ENCODE results near the gene ESR1.

ESR1 gene

DNA sequence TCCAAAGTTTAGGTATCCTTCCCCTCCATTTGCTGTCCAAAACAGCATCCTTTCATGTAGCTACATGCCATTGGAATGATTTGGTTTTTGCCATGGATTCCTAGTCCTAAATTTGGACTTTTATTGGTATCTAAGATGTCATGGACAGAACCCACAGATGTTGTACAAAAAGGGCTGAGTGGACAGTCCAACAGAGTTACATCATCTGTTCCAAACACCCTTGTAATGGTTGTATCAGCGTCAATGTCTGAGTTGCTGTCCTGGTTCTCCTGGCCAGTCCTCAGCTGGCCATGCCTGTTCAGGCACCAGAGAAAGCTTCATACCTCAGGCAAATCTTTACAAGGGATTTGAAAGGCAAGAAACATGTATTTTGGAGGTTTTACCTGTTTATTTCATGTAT lies 191.3 kb downstream of the ESR1 start:
- no peak overlapping the region for H3K18ac ChIP-seq (ENCODE audit: low read length)
- H2BK5ac ChIP-seq (ENCODE audit: low read length), result no peak overlapping the region
- no peak overlapping the region for H3K4me3 ChIP-seq (ENCODE audit: low read length)
- H3K4me2 ChIP-seq (ENCODE audit: low read length), result no peak overlapping the region
- H3K27me3 ChIP-seq (ENCODE audit: insufficient read depth, low read length, poor library complexity), result no peaks in the 10 kb centered on the region
- H4K5ac ChIP-seq (ENCODE audit: low read length), result no peak overlapping the region
- H3K4me1 ChIP-seq (ENCODE audit: control insufficient read depth, low read depth, low read length), result no peaks in the 10 kb centered on the region
- no peak for DNase-seq
- no peak overlapping the region for H3K27ac ChIP-seq (ENCODE audit: low read depth, low read length)
- no peak overlapping the region for H2AK5ac ChIP-seq (ENCODE audit: low read length)
- H3K4ac ChIP-seq (ENCODE audit: low read depth, low read length), result no peak overlapping the region
- WGBS (ENCODE audit: extremely low coverage, insufficient coverage, low lambda C conversion rate), result no CpG with 5 or more reads among the region's 1 CpG
- H3K56ac ChIP-seq (ENCODE audit: low read length), result no peak overlapping the region
- no peaks in the 10 kb centered on the region for H3K79me2 ChIP-seq (ENCODE audit: control insufficient read depth, insufficient read depth, low read length)
- no peak overlapping the region for H3K9ac ChIP-seq (ENCODE audit: low read length)
- H3K79me1 ChIP-seq (ENCODE audit: low read length), result no peaks in the 10 kb centered on the region
- no peak overlapping the region for H2BK120ac ChIP-seq (ENCODE audit: low read depth, low read length)
- H3K23ac ChIP-seq (ENCODE audit: low read length), result no peak overlapping the region
- H2BK15ac ChIP-seq (replicated peaks; ENCODE audit: low read depth), result no peak overlapping the region
- no peak overlapping the region for H4K8ac ChIP-seq (ENCODE audit: low read depth, low read length)
- no peaks in the 10 kb centered on the region for H3K36me3 ChIP-seq (ENCODE audit: control insufficient read depth, insufficient read depth, low read length)

DNA sequence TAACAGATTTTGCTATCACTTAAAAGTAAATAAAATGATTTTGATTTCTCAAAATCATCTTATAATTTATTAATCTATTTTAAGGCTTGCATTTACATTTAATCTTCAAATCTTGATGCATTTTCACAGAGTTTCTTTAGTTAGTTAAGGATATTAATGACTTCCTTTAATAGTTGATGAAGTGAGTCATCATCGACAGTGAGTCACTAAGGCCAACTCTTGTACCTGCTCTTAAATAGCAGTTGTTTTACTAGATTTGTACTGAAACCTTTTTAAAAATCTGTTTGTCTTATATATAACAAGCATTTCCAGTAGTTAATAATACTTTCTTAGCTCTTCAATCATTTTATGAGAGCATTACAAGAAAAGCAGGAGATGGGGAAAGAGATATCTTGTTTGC lies 191.7 kb downstream of the ESR1 start:
- H3K4me2 ChIP-seq (ENCODE audit: low read length), result no peak overlapping the region
- no peak overlapping the region for H3K23ac ChIP-seq (ENCODE audit: low read length)
- H4K5ac ChIP-seq (ENCODE audit: low read length), result no peak overlapping the region
- H2BK5ac ChIP-seq (ENCODE audit: low read length), result no peak overlapping the region
- H3K18ac ChIP-seq (ENCODE audit: low read length), result no peak overlapping the region
- H3K4me1 ChIP-seq (ENCODE audit: control insufficient read depth, low read depth, low read length), result no peaks in the 10 kb centered on the region
- no peak overlapping the region for H4K8ac ChIP-seq (ENCODE audit: low read depth, low read length)
- no peaks in the 10 kb centered on the region for H3K27me3 ChIP-seq (ENCODE audit: insufficient read depth, low read length, poor library complexity)
- H2BK15ac ChIP-seq (replicated peaks; ENCODE audit: low read depth), result no peak overlapping the region
- no peak overlapping the region for H3K27ac ChIP-seq (ENCODE audit: low read depth, low read length)
- H3K4ac ChIP-seq (ENCODE audit: low read depth, low read length), result no peak overlapping the region
- DNase-seq, result no peak
- H3K79me2 ChIP-seq (ENCODE audit: control insufficient read depth, insufficient read depth, low read length), result no peaks in the 10 kb centered on the region
- no peak overlapping the region for H2AK5ac ChIP-seq (ENCODE audit: low read length)
- H3K36me3 ChIP-seq (ENCODE audit: control insufficient read depth, insufficient read depth, low read length), result no peaks in the 10 kb centered on the region
- H3K4me3 ChIP-seq (ENCODE audit: low read length), result no peak overlapping the region
- no peak overlapping the region for H3K56ac ChIP-seq (ENCODE audit: low read length)
- no CpG with 5 or more reads among the region's 1 CpG for WGBS (ENCODE audit: extremely low coverage, insufficient coverage, low lambda C conversion rate)
- no peak overlapping the region for H3K9ac ChIP-seq (ENCODE audit: low read length)
- no peaks in the 10 kb centered on the region for H3K79me1 ChIP-seq (ENCODE audit: low read length)
- H2BK120ac ChIP-seq (ENCODE audit: low read depth, low read length), result no peak overlapping the region

DNA sequence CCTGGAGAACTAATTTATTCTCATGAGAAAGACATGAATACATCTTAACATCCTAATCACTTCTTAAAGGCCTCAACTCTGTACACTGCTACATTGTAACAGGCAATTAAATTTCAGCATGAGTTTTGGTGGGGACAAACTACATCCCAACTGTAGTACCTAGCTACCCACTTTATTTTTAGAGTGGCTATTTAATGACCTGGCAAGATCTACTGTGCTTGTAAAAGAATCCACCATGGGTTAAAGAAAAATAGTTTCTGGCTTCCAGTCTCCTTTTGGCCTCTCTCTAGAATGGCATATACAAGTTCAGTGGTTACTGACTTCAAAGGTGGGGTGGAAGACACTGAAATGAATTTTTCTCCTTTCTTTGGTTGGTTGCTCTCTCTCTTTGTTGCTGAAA lies 193.9 kb downstream of the ESR1 start:
- H3K4me1 ChIP-seq (ENCODE audit: control insufficient read depth, low read depth, low read length), result no peaks in the 10 kb centered on the region
- H4K5ac ChIP-seq (ENCODE audit: low read length), result no peak overlapping the region
- no peak for DNase-seq
- no peak overlapping the region for H3K56ac ChIP-seq (ENCODE audit: low read length)
- H2BK15ac ChIP-seq (replicated peaks; ENCODE audit: low read depth), result no peak overlapping the region
- H3K4ac ChIP-seq (ENCODE audit: low read depth, low read length), result no peak overlapping the region
- no peak overlapping the region for H3K27ac ChIP-seq (ENCODE audit: low read depth, low read length)
- H3K4me3 ChIP-seq (ENCODE audit: low read length), result no peak overlapping the region
- no peak overlapping the region for H4K8ac ChIP-seq (ENCODE audit: low read depth, low read length)
- no peak overlapping the region for H3K23ac ChIP-seq (ENCODE audit: low read length)
- no peaks in the 10 kb centered on the region for H3K79me1 ChIP-seq (ENCODE audit: low read length)
- no peaks in the 10 kb centered on the region for H3K36me3 ChIP-seq (ENCODE audit: control insufficient read depth, insufficient read depth, low read length)
- H2AK5ac ChIP-seq (ENCODE audit: low read length), result no peak overlapping the region
- H3K27me3 ChIP-seq (ENCODE audit: insufficient read depth, low read length, poor library complexity), result no peaks in the 10 kb centered on the region
- no peak overlapping the region for H3K18ac ChIP-seq (ENCODE audit: low read length)
- no peak overlapping the region for H3K4me2 ChIP-seq (ENCODE audit: low read length)
- H2BK5ac ChIP-seq (ENCODE audit: low read length), result no peak overlapping the region
- H3K9ac ChIP-seq (ENCODE audit: low read length), result no peak overlapping the region
- no peak overlapping the region for H2BK120ac ChIP-seq (ENCODE audit: low read depth, low read length)
- no peaks in the 10 kb centered on the region for H3K79me2 ChIP-seq (ENCODE audit: control insufficient read depth, insufficient read depth, low read length)

- Histone ChIP-seq H3K4ac (ENCODE audit: low read depth, low read length) (no peak overlapping the region), H3K27ac (ENCODE audit: low read depth, low read length) (no peak overlapping the region), H3K56ac (ENCODE audit: low read length) (no peak overlapping the region), H3K36me3 (ENCODE audit: control insufficient read depth, insufficient read depth, low read length) (no peaks in the 10 kb centered on the region), H3K27me3 (ENCODE audit: insufficient read depth, low read length, poor library complexity) (no peaks in the 10 kb centered on the region), H3K4me1 (ENCODE audit: control insufficient read depth, low read depth, low read length) (no peaks in the 10 kb centered on the region), H2BK120ac (ENCODE audit: low read depth, low read length) (no peak overlapping the region), H3K79me2 (ENCODE audit: control insufficient read depth, insufficient read depth, low read length) (no peaks in the 10 kb centered on the region), H2BK15ac (replicated peaks; ENCODE audit: low read depth) (no peak overlapping the region), H4K5ac (ENCODE audit: low read length) (no peak overlapping the region), H3K4me3 (ENCODE audit: low read length) (no peak overlapping the region), H3K23ac (ENCODE audit: low read length) (no peak overlapping the region), H3K4me2 (ENCODE audit: low read length) (no peak overlapping the region), H3K18ac (ENCODE audit: low read length) (no peak overlapping the region), H3K9ac (ENCODE audit: low read length) (no peak overlapping the region), H4K8ac (ENCODE audit: low read depth, low read length) (no peak overlapping the region), H3K79me1 (ENCODE audit: low read length) (no peaks in the 10 kb centered on the region), H2AK5ac (ENCODE audit: low read length) (no peak overlapping the region), H2BK5ac (ENCODE audit: low read length) (no peak overlapping the region)
- no peak for DNase-seq
- no CpG with 5 or more reads among the region's 6 CpGs for WGBS (ENCODE audit: extremely low coverage, insufficient coverage, low lambda C conversion rate)
These were observed 194.8 kb downstream of the ESR1 start for GRCh38 chr6:152002306-152002705.

GRCh38 chr6:152004036-152004566 lies 196.6 kb downstream of the ESR1 start:
- DNase-seq, result no peak
- no peak overlapping the region for H3K27ac ChIP-seq (ENCODE audit: low read depth, low read length)
- H2BK120ac ChIP-seq (ENCODE audit: low read depth, low read length), result no peak overlapping the region
- no peaks in the 10 kb centered on the region for H3K36me3 ChIP-seq (ENCODE audit: control insufficient read depth, insufficient read depth, low read length)
- H3K4ac ChIP-seq (ENCODE audit: low read depth, low read length), result no peak overlapping the region
- WGBS (ENCODE audit: extremely low coverage, insufficient coverage, low lambda C conversion rate), result no CpG with 5 or more reads among the region's 1 CpG
- H3K27me3 ChIP-seq (ENCODE audit: insufficient read depth, low read length, poor library complexity), result no peaks in the 10 kb centered on the region
- H4K5ac ChIP-seq (ENCODE audit: low read length), result no peak overlapping the region
- no peak overlapping the region for H3K9ac ChIP-seq (ENCODE audit: low read length)
- H3K23ac ChIP-seq (ENCODE audit: low read length), result no peak overlapping the region
- H3K4me2 ChIP-seq (ENCODE audit: low read length), result no peak overlapping the region
- H4K8ac ChIP-seq (ENCODE audit: low read depth, low read length), result no peak overlapping the region
- no peak overlapping the region for H2BK15ac ChIP-seq (replicated peaks; ENCODE audit: low read depth)
- H2BK5ac ChIP-seq (ENCODE audit: low read length), result no peak overlapping the region
- no peaks in the 10 kb centered on the region for H3K79me2 ChIP-seq (ENCODE audit: control insufficient read depth, insufficient read depth, low read length)
- H3K79me1 ChIP-seq (ENCODE audit: low read length), result no peaks in the 10 kb centered on the region
- H3K4me3 ChIP-seq (ENCODE audit: low read length), result no peak overlapping the region
- H3K4me1 ChIP-seq (ENCODE audit: control insufficient read depth, low read depth, low read length), result no peaks in the 10 kb centered on the region
- no peak overlapping the region for H3K56ac ChIP-seq (ENCODE audit: low read length)
- no peak overlapping the region for H2AK5ac ChIP-seq (ENCODE audit: low read length)
- H3K18ac ChIP-seq (ENCODE audit: low read length), result no peak overlapping the region

DNA sequence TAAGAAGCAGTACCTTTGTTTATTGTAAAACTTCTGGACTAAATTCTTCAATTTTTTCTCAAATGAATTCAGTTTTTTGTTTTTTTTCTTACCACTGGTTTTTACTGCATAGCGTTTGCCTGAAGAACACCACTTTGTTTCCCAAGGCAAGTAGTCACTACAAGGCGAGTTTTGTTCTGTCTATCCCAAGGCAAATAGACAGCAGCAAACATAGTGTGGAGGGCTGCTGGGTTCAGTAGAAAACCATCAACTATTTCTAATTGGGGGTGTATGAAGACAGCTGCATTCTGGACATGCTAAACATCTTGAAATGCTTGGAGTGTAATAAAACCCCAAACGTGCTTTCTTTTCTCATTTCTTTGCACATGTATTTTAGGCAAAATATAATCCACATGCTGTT lies 197.4 kb downstream of the ESR1 start:
- no peak overlapping the region for H3K4me3 ChIP-seq (ENCODE audit: low read length)
- no peak overlapping the region for H3K18ac ChIP-seq (ENCODE audit: low read length)
- no peak overlapping the region for H2AK5ac ChIP-seq (ENCODE audit: low read length)
- H3K4me1 ChIP-seq (ENCODE audit: control insufficient read depth, low read depth, low read length), result no peaks in the 10 kb centered on the region
- no peak overlapping the region for H3K4ac ChIP-seq (ENCODE audit: low read depth, low read length)
- H2BK5ac ChIP-seq (ENCODE audit: low read length), result no peak overlapping the region
- H3K79me1 ChIP-seq (ENCODE audit: low read length), result no peaks in the 10 kb centered on the region
- H3K27me3 ChIP-seq (ENCODE audit: insufficient read depth, low read length, poor library complexity), result no peaks in the 10 kb centered on the region
- H3K56ac ChIP-seq (ENCODE audit: low read length), result no peak overlapping the region
- no peaks in the 10 kb centered on the region for H3K36me3 ChIP-seq (ENCODE audit: control insufficient read depth, insufficient read depth, low read length)
- no peak overlapping the region for H3K9ac ChIP-seq (ENCODE audit: low read length)
- no peak overlapping the region for H2BK15ac ChIP-seq (replicated peaks; ENCODE audit: low read depth)
- DNase-seq, result no peak
- WGBS (ENCODE audit: extremely low coverage, insufficient coverage, low lambda C conversion rate), result no CpG with 5 or more reads among the region's 3 CpGs
- H3K27ac ChIP-seq (ENCODE audit: low read depth, low read length), result no peak overlapping the region
- H3K79me2 ChIP-seq (ENCODE audit: control insufficient read depth, insufficient read depth, low read length), result no peaks in the 10 kb centered on the region
- H3K23ac ChIP-seq (ENCODE audit: low read length), result no peak overlapping the region
- H3K4me2 ChIP-seq (ENCODE audit: low read length), result no peak overlapping the region
- H4K8ac ChIP-seq (ENCODE audit: low read depth, low read length), result no peak overlapping the region
- H4K5ac ChIP-seq (ENCODE audit: low read length), result no peak overlapping the region
- H2BK120ac ChIP-seq (ENCODE audit: low read depth, low read length), result no peak overlapping the region
